NCI-H345 treated with DMSO at 0.1 percent for 48 hours (cell line): ENCODE measurements around the gene FLOT1.

Source experiments
- DNase-seq: peaks from one replicate; lab custom pipeline; 2025; ENCODE audit not compliant: unreplicated experiment; lab: John Stamatoyannopoulos, UW

FLOT1 gene

GRCh38 chr6:30747902-30748769 lies 5.6 kb upstream of the FLOT1 start:
- DNase-seq: no peak

- DNase-seq: no peak
These were observed 4.8 kb upstream of the FLOT1 start for GRCh38 chr6:30747300-30747687.

- peak; percentile 66 for DNase-seq
These were observed 1.7 kb upstream of the FLOT1 start, which contains the start of gene IER3 for GRCh38 chr6:30744054-30744805. IER3 (minus strand) TSS chr6:30744547; CDS start chr6:30744518, 29 bp downstream.

- DNase-seq: no peak
These were observed 889 bp upstream of the FLOT1 start for GRCh38 chr6:30743099-30744053.

- DNase-seq: no peak
These were observed 635 bp downstream of the FLOT1 start for GRCh38 chr6:30741789-30742315.

GRCh38 chr6:30741063-30741779 lies 1.3 kb downstream of the FLOT1 start:
- DNase-seq: no peak

GRCh38 chr6:30740540-30740870 lies 2.0 kb downstream of the FLOT1 start:
- no peak for DNase-seq

GRCh38 chr6:30738532-30738931 lies 4.0 kb downstream of the FLOT1 start:
- DNase-seq: no peak

GRCh38 chr6:30735668-30736314 lies 6.7 kb downstream of the FLOT1 start:
- no peak for DNase-seq

GRCh38 chr6:30732237-30732943 lies 10.1 kb downstream of the FLOT1 start:
- no peak for DNase-seq

GRCh38 chr6:30730601-30731435 lies 11.7 kb downstream of the FLOT1 start:
- peak; percentile 43 for DNase-seq

GRCh38 chr6:30727920-30728553 lies 14.4 kb downstream of the FLOT1 start:
- no peak for DNase-seq

- no peak for DNase-seq
These were observed 15.7 kb downstream of the FLOT1 start for GRCh38 chr6:30726506-30727413.

- DNase-seq: no peak
These were observed 16.6 kb downstream of the FLOT1 start for GRCh38 chr6:30725713-30726505.

GRCh38 chr6:30724906-30725667 lies 17.4 kb downstream of the FLOT1 start:
- DNase-seq: no peak
